ENCODE measurements around the gene CPTP.

DNA sequence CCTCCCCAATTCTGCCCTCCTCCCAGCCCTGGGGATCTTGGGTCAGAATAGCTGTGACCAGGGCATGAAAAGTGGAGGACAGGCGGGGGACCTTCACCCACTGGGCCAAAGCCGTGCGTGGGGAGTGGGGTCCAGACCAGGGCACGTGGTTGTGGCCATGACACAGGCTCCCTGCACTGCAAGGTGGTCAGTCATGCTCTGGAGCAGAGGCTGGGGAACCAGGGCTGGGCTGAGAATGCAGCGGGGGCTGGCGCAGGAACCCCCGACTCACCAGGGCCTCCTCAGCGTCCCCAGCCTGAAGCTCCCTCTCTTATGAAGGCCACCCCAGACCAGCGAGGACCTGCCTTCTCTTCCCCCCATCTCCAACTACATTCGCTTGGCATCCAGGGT lies 21.9 kb downstream of the CPTP start:
- no peak for TF ChIP-seq GATA2 (IDR thresholded peaks at IDR 0.05; ENCODE audit: low read depth, low read length)
- TF ChIP-seq GATA3 (IDR thresholded peaks at IDR 0.05; ENCODE audit: low read depth, low read length): no peak
